ENCODE results near the gene NDFIP1. TPM values are rescaled to one million over a fixed set of nuclear protein-coding genes. Genes with fewer than 3 reads are reported as not detected.

Gene NDFIP1
- total RNA-seq, 1 experiment from 2014 or later: 40.7 TPM

- Histone ChIP-seq H3K27ac (no peak overlapping the region), H3K36me3 (ENCODE audit: low read depth) (no peaks in the 10 kb centered on the region), H3K9me2 (ENCODE audit: insufficient read depth) (no peaks in the 10 kb centered on the region), H2AFZ (no peak overlapping the region), H3K27me3 (ENCODE audit: insufficient read depth, low read depth) (no peaks in the 10 kb centered on the region), H3K79me2 (ENCODE audit: low read depth) (no peaks in the 10 kb centered on the region), H3F3A (ENCODE audit: insufficient read depth, low read depth) (no peaks in the 10 kb centered on the region), H3K4me1 (replicated peaks; ENCODE audit: insufficient read depth) (peaks cover 15% of the 10 kb centered on the region; the same call in 1 of the 2 replicates), H3K4me2 (no peak overlapping the region), H4K20me1 (ENCODE audit: insufficient read depth) (no peaks in the 10 kb centered on the region), H3K4me3 (no peak overlapping the region), H3K9me3 (ENCODE audit: insufficient read depth, low read depth) (no peaks in the 10 kb centered on the region)
- ChIA-PET POLR2A (ENCODE audit: unreplicated experiment) (no interaction called here), CTCF (no interaction called here)
- TF ChIP-seq CTCF (conservative IDR thresholded peaks at IDR 0.05) (no peak), EZH2 (IDR thresholded peaks at IDR 0.05; ENCODE audit: low read depth) (no peak)
- intact Hi-C loops (cut with micrococcal nuclease; ENCODE audit: unreplicated experiment): no loop called here
- no peak for DNase-seq
- BruUV-seq (replicated peaks): no TSS peak
These were observed 74.3 kb downstream of the NDFIP1 start for GRCh38 chr5:142182840-142183239.

GRCh38 chr5:142183561-142183960, 75.0 kb downstream of the NDFIP1 start:
- Histone ChIP-seq H3K36me3 (ENCODE audit: low read depth) (no peaks in the 10 kb centered on the region), H3K9me2 (ENCODE audit: insufficient read depth) (no peaks in the 10 kb centered on the region), H3K27me3 (ENCODE audit: insufficient read depth, low read depth) (no peaks in the 10 kb centered on the region), H3K4me1 (replicated peaks; ENCODE audit: insufficient read depth) (peaks cover 15% of the 10 kb centered on the region; the same call in 1 of the 2 replicates), H3K4me3 (no peak overlapping the region), H3K27ac (no peak overlapping the region), H3K4me2 (no peak overlapping the region), H3F3A (ENCODE audit: insufficient read depth, low read depth) (no peaks in the 10 kb centered on the region), H3K9me3 (ENCODE audit: insufficient read depth, low read depth) (no peaks in the 10 kb centered on the region), H4K20me1 (ENCODE audit: insufficient read depth) (no peaks in the 10 kb centered on the region), H2AFZ (no peak overlapping the region), H3K79me2 (ENCODE audit: low read depth) (no peaks in the 10 kb centered on the region)
- intact Hi-C loops (cut with micrococcal nuclease; ENCODE audit: unreplicated experiment): no loop called here
- TF ChIP-seq EZH2 (IDR thresholded peaks at IDR 0.05; ENCODE audit: low read depth): no peak
- DNase-seq: no peak
- ChIA-PET CTCF (no interaction called here), POLR2A (ENCODE audit: unreplicated experiment) (no interaction called here)
- no TSS peak for BruUV-seq (replicated peaks)

- H3K4me3 ChIP-seq: no peak overlapping the region
- H2AFZ ChIP-seq: no peak overlapping the region
- TF ChIP-seq EZH2 (IDR thresholded peaks at IDR 0.05; ENCODE audit: low read depth) (no peak), CTCF (conservative IDR thresholded peaks at IDR 0.05) (no peak)
- ChIA-PET CTCF (no interaction called here), POLR2A (ENCODE audit: unreplicated experiment) (no interaction called here)
- no peak overlapping the region for H3K4me2 ChIP-seq
- no peak for DNase-seq
- no TSS peak for BruUV-seq (replicated peaks)
- H3K9me2 ChIP-seq (ENCODE audit: insufficient read depth): no peaks in the 10 kb centered on the region
- no peaks in the 10 kb centered on the region for H3F3A ChIP-seq (ENCODE audit: insufficient read depth, low read depth)
- H3K27me3 ChIP-seq (ENCODE audit: insufficient read depth, low read depth): no peaks in the 10 kb centered on the region
- no peak overlapping the region for H3K27ac ChIP-seq
- no peaks in the 10 kb centered on the region for H3K9me3 ChIP-seq (ENCODE audit: insufficient read depth, low read depth)
- no peaks in the 10 kb centered on the region for H3K36me3 ChIP-seq (ENCODE audit: low read depth)
- H4K20me1 ChIP-seq (ENCODE audit: insufficient read depth): no peaks in the 10 kb centered on the region
- no peaks in the 10 kb centered on the region for H3K79me2 ChIP-seq (ENCODE audit: low read depth)
- intact Hi-C loops (cut with micrococcal nuclease; ENCODE audit: unreplicated experiment): no loop called here
- peaks cover 9% of the 10 kb centered on the region; the same call in 1 of the 2 replicates for H3K4me1 ChIP-seq (replicated peaks; ENCODE audit: insufficient read depth)
These were observed 76.4 kb downstream of the NDFIP1 start for GRCh38 chr5:142184988-142185387.

GRCh38 chr5:142186514-142186856, 77.9 kb downstream of the NDFIP1 start:
- intact Hi-C loops (cut with micrococcal nuclease; ENCODE audit: unreplicated experiment): no loop called here
- H2AFZ ChIP-seq: no peak overlapping the region
- H4K20me1 ChIP-seq (ENCODE audit: insufficient read depth): no peaks in the 10 kb centered on the region
- TF ChIP-seq CTCF (conservative IDR thresholded peaks at IDR 0.05): no peak
- no peaks in the 10 kb centered on the region for H3K9me3 ChIP-seq (ENCODE audit: insufficient read depth, low read depth)
- H3K27me3 ChIP-seq (ENCODE audit: insufficient read depth, low read depth): no peaks in the 10 kb centered on the region
- ChIA-PET POLR2A (ENCODE audit: unreplicated experiment) (no interaction called here), CTCF (no interaction called here)
- no peak overlapping the region for H3K27ac ChIP-seq
- no peaks in the 10 kb centered on the region for H3K79me2 ChIP-seq (ENCODE audit: low read depth)
- no peak for DNase-seq
- no peak overlapping the region for H3K4me3 ChIP-seq
- peaks cover 6% of the 10 kb centered on the region; the same call in 1 of the 2 replicates for H3K4me1 ChIP-seq (replicated peaks; ENCODE audit: insufficient read depth)
- no TSS peak for BruUV-seq (replicated peaks)
- H3K4me2 ChIP-seq: peak overlapping the region; percentile 6; the same call in 1 of the 2 replicates
- no peaks in the 10 kb centered on the region for H3K9me2 ChIP-seq (ENCODE audit: insufficient read depth)
- no peaks in the 10 kb centered on the region for H3K36me3 ChIP-seq (ENCODE audit: low read depth)
- no peaks in the 10 kb centered on the region for H3F3A ChIP-seq (ENCODE audit: insufficient read depth, low read depth)
